GM10248 (cell line): ENCODE results near the gene ADAMTS13.
"Not testable (repeated sequence)": the region's sequence is repeated elsewhere in the genome, so short reads cannot be mapped to it uniquely, and the experiment has no call there.

Experiments
- CTCF ChIA-PET: fragments of 300-600 bp; sonication (Branson Sonifier 250); formaldehyde crosslinking; extraction: SDS; loops from one replicate; lab custom pipeline; 2021; ENCODE audit warnings: antibody characterized with exemption; lab: Yijun Ruan, JAX
- POLR2A ChIA-PET: fragments of 350-650 bp; sonication (Branson Sonifier 250); formaldehyde crosslinking; extraction: SDS; loops from one replicate; lab custom pipeline; 2020; ENCODE audit warnings: antibody characterized with exemption; lab: Yijun Ruan, JAX
- DNase-seq: peaks from one replicate; pipeline ENCODE4 v3.0.0; 2012; ENCODE audit errors: extremely low spot score
- TF ChIP-seq, protein P1 (sequence below): IDR thresholded peaks from 2 replicates; pipeline ENCODE4 v1.5.1; 2012; ENCODE audit warnings: mild to moderate bottlenecking, low read depth; ENCODE audit errors: extremely low read depth, missing control alignments, control extremely low read depth

The ADAMTS13 gene

DNA sequence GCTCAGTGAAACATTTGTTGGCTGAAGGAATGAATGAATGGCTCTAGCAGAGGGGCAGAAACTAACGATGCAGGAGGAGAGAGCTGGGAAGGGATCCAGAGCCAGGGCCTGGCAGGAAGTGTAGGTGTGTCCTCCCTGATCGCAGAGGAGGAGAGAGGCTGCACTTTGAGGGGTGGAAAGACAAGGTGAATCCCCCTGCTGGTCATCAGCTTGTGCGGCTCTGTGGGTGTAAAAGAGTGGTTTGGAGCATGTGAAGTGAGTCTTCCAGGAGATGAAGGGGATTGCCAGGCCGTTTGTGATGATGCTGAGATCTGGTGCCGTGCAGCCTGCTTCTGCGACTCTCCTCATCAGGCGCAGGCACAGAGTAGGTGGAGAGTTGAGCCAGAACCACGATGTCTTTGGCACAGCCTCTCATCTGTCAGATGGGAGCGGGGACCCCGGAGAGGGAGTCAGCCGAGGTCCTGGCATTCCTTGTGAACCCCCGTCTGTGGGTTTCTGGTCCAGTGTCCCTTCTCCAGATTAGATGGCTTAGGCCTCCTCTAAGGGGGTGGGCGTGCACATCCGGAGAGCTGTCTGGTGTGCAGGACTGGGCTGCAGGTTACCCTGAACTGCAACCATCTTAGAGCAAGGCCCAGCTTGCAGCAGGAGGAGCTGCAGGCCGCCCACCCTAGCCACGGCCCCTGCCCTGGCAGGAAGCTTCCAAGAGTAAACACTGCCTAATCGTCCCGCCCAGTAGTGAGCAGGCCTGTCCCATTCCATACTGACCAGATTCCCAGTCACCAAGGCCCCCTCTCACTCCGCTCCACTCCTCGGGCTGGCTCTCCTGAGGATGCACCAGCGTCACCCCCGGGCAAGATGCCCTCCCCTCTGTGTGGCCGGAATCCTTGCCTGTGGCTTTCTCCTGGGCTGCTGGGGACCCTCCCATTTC, at the start of gene ADAMTS13:
TSS of gene ADAMTS13 (plus strand) at position 753 of the 928 bp plus-strand sequence. CDS start at position 830, 77 bp downstream.
- TF ChIP-seq, protein P1, sequence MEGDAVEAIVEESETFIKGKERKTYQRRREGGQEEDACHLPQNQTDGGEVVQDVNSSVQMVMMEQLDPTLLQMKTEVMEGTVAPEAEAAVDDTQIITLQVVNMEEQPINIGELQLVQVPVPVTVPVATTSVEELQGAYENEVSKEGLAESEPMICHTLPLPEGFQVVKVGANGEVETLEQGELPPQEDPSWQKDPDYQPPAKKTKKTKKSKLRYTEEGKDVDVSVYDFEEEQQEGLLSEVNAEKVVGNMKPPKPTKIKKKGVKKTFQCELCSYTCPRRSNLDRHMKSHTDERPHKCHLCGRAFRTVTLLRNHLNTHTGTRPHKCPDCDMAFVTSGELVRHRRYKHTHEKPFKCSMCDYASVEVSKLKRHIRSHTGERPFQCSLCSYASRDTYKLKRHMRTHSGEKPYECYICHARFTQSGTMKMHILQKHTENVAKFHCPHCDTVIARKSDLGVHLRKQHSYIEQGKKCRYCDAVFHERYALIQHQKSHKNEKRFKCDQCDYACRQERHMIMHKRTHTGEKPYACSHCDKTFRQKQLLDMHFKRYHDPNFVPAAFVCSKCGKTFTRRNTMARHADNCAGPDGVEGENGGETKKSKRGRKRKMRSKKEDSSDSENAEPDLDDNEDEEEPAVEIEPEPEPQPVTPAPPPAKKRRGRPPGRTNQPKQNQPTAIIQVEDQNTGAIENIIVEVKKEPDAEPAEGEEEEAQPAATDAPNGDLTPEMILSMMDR: peak; percentile 15
- POLR2A ChIA-PET: no interaction called here
- peak; percentile 74 for DNase-seq
- CTCF ChIA-PET: interaction anchor here (0.8 to 1.8 kb wide), 5 partner anchors 15 to 65 kb away, joined by 3 to 5 read pairs (median 3); partner anchors contain the start of gene SLC2A6

DNA sequence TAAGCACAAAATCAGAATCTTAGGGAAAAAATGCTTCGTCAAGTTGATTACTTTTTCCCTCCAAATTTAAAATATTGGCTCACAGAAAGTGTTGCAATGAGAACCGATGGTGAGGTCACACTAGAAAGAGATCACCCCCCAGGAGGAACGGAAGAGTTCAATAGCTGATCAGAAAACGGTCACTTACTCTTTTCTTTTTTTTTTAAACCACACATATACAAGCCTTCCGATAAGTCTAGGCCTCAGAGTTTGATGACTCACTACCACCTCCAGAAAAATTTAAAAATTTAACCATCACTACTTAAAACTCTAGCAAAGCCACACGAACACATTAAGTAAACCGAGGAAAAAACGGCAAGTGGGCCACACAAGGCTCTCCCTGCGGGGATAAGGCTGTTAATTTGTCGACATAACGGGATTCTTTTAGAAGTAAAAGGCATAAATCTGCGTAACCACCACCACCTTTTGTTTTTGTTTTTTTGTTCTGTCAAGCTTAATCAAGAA, 47.5 kb upstream of the ADAMTS13 start:
- ChIA-PET POLR2A (interaction anchor here (1.2 to 2.5 kb wide), 3 partner anchors 11 to 45 kb away, joined by 3 to 10 read pairs (median 3); partner anchors contain the start of genes MED22 and RPL7A), CTCF (interaction anchor here (1.1 to 4.8 kb wide), 3 partner anchors 12 to 112 kb away, joined by 3 to 22 read pairs (median 5); no protein-coding TSS in a partner anchor)
- no peak for DNase-seq
- TF ChIP-seq, protein P1: no peak

DNA sequence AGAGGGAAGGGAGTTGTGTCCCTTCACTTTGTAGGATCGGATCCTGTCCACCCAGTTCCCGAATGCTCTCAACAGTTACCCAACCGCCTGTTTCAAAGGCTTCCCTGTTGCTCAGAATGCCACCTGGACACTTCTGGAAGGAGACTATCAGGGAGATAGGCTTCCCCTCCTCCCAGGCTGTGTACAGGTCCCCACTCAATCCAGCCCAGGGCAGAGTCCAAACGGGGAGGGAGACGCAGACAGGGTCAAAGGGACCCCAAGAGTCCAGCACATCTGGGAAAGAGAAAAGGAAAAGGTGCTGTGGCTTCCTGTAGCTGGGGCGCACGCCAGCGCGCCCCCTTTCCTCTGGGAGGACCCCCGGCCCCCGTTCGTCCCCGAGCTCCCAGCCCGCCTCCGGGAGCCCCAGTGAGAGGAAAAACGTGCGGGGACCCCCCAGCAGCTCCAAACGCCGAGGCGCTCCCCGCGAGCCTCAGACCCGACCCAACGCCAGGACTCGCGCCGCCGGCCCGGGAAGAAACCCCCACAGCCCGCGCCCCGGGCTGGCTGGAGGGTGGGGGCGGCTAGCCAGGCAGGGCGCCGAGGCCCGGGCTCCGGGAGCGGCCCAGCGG, 46.9 kb upstream of the ADAMTS13 start:
- ChIA-PET CTCF (interaction anchor here (1.1 to 4.8 kb wide), 3 partner anchors 12 to 111 kb away, joined by 3 to 22 read pairs (median 5); no protein-coding TSS in a partner anchor), POLR2A (interaction anchor here (1.2 to 2.5 kb wide), 3 partner anchors 12 to 45 kb away, joined by 3 to 10 read pairs (median 3); partner anchors contain the start of genes MED22 and RPL7A)
- DNase-seq: peak; percentile 39

GRCh38 chr9:133375724-133376654, 46.2 kb upstream of the ADAMTS13 start, which contains the start of the genes STKLD1 and SURF4:
TSS of gene STKLD1 (plus strand) at chr9:133376366. CDS start at chr9:133376474, 108 bp downstream.
TSS of gene SURF4 (minus strand) at chr9:133376060. CDS start at chr9:133375969, 91 bp downstream.
- POLR2A ChIA-PET: interaction anchor here (1.1 to 2.5 kb wide), 3 partner anchors 13 to 28 kb away, joined by 3 to 10 read pairs (median 4); partner anchors contain the start of genes MED22 and RPL7A
- CTCF ChIA-PET: interaction anchor here (0.9 to 1.6 kb wide), 5 partner anchors 13 to 110 kb away, joined by 3 to 5 read pairs (median 3); no protein-coding TSS in a partner anchor
- TF ChIP-seq, protein P1: no peak
- peak; percentile 100 for DNase-seq

More for the DNA sequence above, 46.9 kb upstream of the ADAMTS13 start:
- TF ChIP-seq, protein P1: peak; percentile 38

DNA sequence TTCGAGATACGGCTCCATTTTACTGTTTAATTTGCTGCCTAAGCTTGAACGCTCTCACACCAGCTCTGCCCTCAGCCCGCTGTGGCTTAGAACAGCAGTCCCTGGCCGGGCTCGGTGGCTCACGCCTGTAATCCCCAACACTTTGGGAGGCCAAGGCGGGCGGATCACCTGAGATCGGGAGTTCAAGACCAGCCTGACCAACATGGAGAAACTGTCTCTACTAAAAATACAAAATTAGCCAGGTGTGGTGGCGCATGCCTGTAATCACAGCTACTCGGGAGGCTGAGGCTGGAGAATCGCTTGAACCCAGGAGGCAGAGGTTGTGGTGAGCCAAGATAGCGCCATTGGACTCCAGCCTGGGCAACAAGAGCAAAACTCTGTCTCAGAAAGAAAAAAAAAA, 44.9 kb upstream of the ADAMTS13 start:
- not testable (repeated sequence) for DNase-seq
- CTCF ChIA-PET: interaction anchor here (0.9 to 1.6 kb wide), 3 partner anchors 11 to 47 kb away, joined by 3 to 4 read pairs (median 3); no protein-coding TSS in a partner anchor
- POLR2A ChIA-PET: interaction anchor here (0.7 to 0.8 kb wide), 2 partner anchors 28 to 223 kb away, joined by 3 read pairs; no protein-coding TSS in a partner anchor
